Skeletal muscle tissue (tissue), 4 donors: ENCODE results near the gene HOXA1. TPM values are rescaled to one million over a fixed set of nuclear protein-coding genes. Genes with fewer than 3 reads are reported as not detected.

Experiments used
- H3K27ac ChIP-seq: one replicate; pipeline ENCODE4 v1.7.0; 2013; ENCODE audit warnings: mild to moderate bottlenecking, low read depth, low read length, inconsistent platforms
- H3K27me3 ChIP-seq, 3 donors: one replicate each; pipeline ENCODE4 v1.7.0; 2013; ENCODE audit warnings: low read length in 3 of 3; ENCODE audit not compliant: control insufficient read depth in 3 of 3, insufficient read depth in 3 of 3
- H3K36me3 ChIP-seq, 3 donors: one replicate each; pipeline ENCODE4 v1.7.0; 2013; ENCODE audit warnings: low read length in 3 of 3; ENCODE audit not compliant: control insufficient read depth in 3 of 3, insufficient read depth in 3 of 3
- H3K4me1 ChIP-seq, 3 donors: one replicate each; pipeline ENCODE4 v1.7.0; 2013; ENCODE audit warnings: low read length in 3 of 3, mild to moderate bottlenecking in 3 of 3; ENCODE audit not compliant: control insufficient read depth in 3 of 3, insufficient read depth in 3 of 3
- H3K4me3 ChIP-seq, 3 donors: one replicate each; pipeline ENCODE4 v1.7.0; 2013; ENCODE audit warnings: low read length in 3 of 3
- H3K9ac ChIP-seq, 3 donors: one replicate each; pipeline ENCODE4 v1.7.0; 2013; ENCODE audit warnings: low read length in 3 of 3, mild to moderate bottlenecking in 3 of 3, moderate library complexity in 2 of 3, low read depth in 1 of 3
- H3K9me3 ChIP-seq, 3 donors: one replicate each; pipeline ENCODE4 v1.7.0; 2013; ENCODE audit warnings: low read length in 3 of 3; ENCODE audit not compliant: control insufficient read depth in 3 of 3
- total RNA-seq: library from RNA; depleted of rRNA; stranded (reverse); fragments of >200 nt; gene quantifications from one replicate; pipeline ENCODE4 v1.2.3, GENCODE V29; 2014
- donor health status: Osteomylitis.

Gene HOXA1
- total RNA-seq, 1 donor from 2014 or later = not detected

- Histone ChIP-seq H3K27ac (no peak overlapping the region), H3K4me3 (no peak overlapping the region), H3K27me3 (peaks cover 0 to 5% (median 0%) of the 10 kb centered on the region in 3 donors), H3K9ac (no peak overlapping the region), H3K4me1 (peaks cover 16 to 24% (median 21%) of the 10 kb centered on the region in 3 donors), H3K36me3 (peaks cover 0 to 6% (median 0%) of the 10 kb centered on the region in 3 donors), H3K9me3 (no peaks in the 10 kb centered on the region)
These were observed 3.9 kb upstream of the HOXA1 start for GRCh38 chr7:27099453-27100370.

- Histone ChIP-seq H3K4me3 (peak overlapping the region in 1 of 3 donors; percentile 41), H3K36me3 (peaks cover 0 to 6% (median 0%) of the 10 kb centered on the region in 3 donors), H3K27ac (peak overlapping the region; percentile 80), H3K27me3 (peaks cover 0 to 5% (median 0%) of the 10 kb centered on the region in 3 donors), H3K4me1 (peaks cover 13 to 24% (median 21%) of the 10 kb centered on the region in 3 donors), H3K9me3 (no peaks in the 10 kb centered on the region), H3K9ac (peak overlapping the region in 2 of 3 donors; percentile 34 to 35)
These were observed 3.0 kb upstream of the HOXA1 start for GRCh38 chr7:27098578-27099451.

GRCh38 chr7:27097686-27098577 lies 2.1 kb upstream of the HOXA1 start:
- Histone ChIP-seq H3K27ac (peak overlapping the region; percentile 80), H3K9me3 (no peaks in the 10 kb centered on the region), H3K4me3 (peak overlapping the region; percentile 35 to 90 (median 89)), H3K9ac (peak overlapping the region; percentile 20 to 35 (median 33)), H3K4me1 (peaks cover 13 to 24% (median 21%) of the 10 kb centered on the region in 3 donors), H3K36me3 (peaks cover 0 to 6% (median 0%) of the 10 kb centered on the region in 3 donors), H3K27me3 (peaks cover 0 to 2% (median 0%) of the 10 kb centered on the region in 3 donors)

- Histone ChIP-seq H3K9me3 (no peaks in the 10 kb centered on the region), H3K4me1 (peaks cover 13 to 24% (median 21%) of the 10 kb centered on the region in 3 donors), H3K27me3 (peaks cover 0 to 2% (median 0%) of the 10 kb centered on the region in 3 donors), H3K36me3 (peaks cover 0 to 6% (median 0%) of the 10 kb centered on the region in 3 donors), H3K9ac (peak overlapping the region; percentile 87 to 89 (median 88)), H3K4me3 (peak overlapping the region; percentile 86 to 90 (median 89)), H3K27ac (peak overlapping the region; percentile 80)
These were observed 1.1 kb upstream of the HOXA1 start for GRCh38 chr7:27096768-27097514.

- H3K27me3 ChIP-seq = peaks cover under 1 to 3% (median 2%) of the 10 kb centered on the region in 3 donors
These were observed 527 bp downstream of the HOXA1 start for GRCh38 chr7:27095050-27095896.

GRCh38 chr7:27094304-27095049 lies 1.3 kb downstream of the HOXA1 start:
- peaks cover 13 to 24% (median 21%) of the 10 kb centered on the region in 3 donors for H3K4me1 ChIP-seq
- H3K27ac ChIP-seq = no peak overlapping the region
- peaks cover 4 to 8% (median 6%) of the 10 kb centered on the region in 3 donors for H3K27me3 ChIP-seq
- no peak overlapping the region for H3K9ac ChIP-seq
- H3K36me3 ChIP-seq = no peaks in the 10 kb centered on the region
- no peak overlapping the region for H3K4me3 ChIP-seq
- H3K9me3 ChIP-seq = no peaks in the 10 kb centered on the region

More at GRCh38 chr7:27095050-27095896, 527 bp downstream of the HOXA1 start:
- Histone ChIP-seq H3K4me3 (peak overlapping the region; percentile 86 to 90 (median 89)), H3K36me3 (no peaks in the 10 kb centered on the region), H3K27ac (no peak overlapping the region), H3K4me1 (peaks cover 13 to 24% (median 21%) of the 10 kb centered on the region in 3 donors), H3K9ac (peak overlapping the region in 2 of 3 donors; percentile 23 to 55), H3K9me3 (no peaks in the 10 kb centered on the region)

- H3K4me1 ChIP-seq = peaks cover 14 to 23% (median 21%) of the 10 kb centered on the region in 3 donors
- H3K9me3 ChIP-seq = no peaks in the 10 kb centered on the region
- H3K9ac ChIP-seq = no peak overlapping the region
- no peak overlapping the region for H3K4me3 ChIP-seq
- H3K27me3 ChIP-seq = peaks cover 9 to 16% (median 10%) of the 10 kb centered on the region in 3 donors
- H3K27ac ChIP-seq = no peak overlapping the region
- H3K36me3 ChIP-seq = no peaks in the 10 kb centered on the region
These were observed 2.5 kb downstream of the HOXA1 start for GRCh38 chr7:27093184-27093895.
